Fibroblast of skin of right biceps (primary cell): ENCODE data around the gene WDR73.
"Not testable (repeated sequence)": the region's sequence is repeated elsewhere in the genome, so short reads cannot be mapped to it uniquely, and the experiment has no call there.

Source experiments
- DNase-seq: peaks from one replicate; pipeline ENCODE4 v3.0.0-alpha.2; 2013

The WDR73 gene

GRCh38 chr15:84653910-84654688, at the start of gene WDR73:
WDR73 (minus strand) TSS chr15:84654283; CDS start chr15:84654274, 9 bp downstream.
- peak; percentile 94 for DNase-seq

- DNase-seq, result no peak
Observed at GRCh38 chr15:84703808-84704207, 49.7 kb upstream of the WDR73 start.

GRCh38 chr15:84702961-84703482, 48.9 kb upstream of the WDR73 start:
- DNase-seq, result no peak

GRCh38 chr15:84699538-84700191, 45.6 kb upstream of the WDR73 start:
- no peak for DNase-seq

- DNase-seq, result no peak
Observed at GRCh38 chr15:84697236-84697990, 43.3 kb upstream of the WDR73 start.

GRCh38 chr15:84696757-84697156, 42.7 kb upstream of the WDR73 start:
- no peak for DNase-seq

- DNase-seq, result no peak
Observed at GRCh38 chr15:84690342-84690741, 36.3 kb upstream of the WDR73 start.

- DNase-seq, result no peak
Observed at GRCh38 chr15:84689858-84690257, 35.8 kb upstream of the WDR73 start.

GRCh38 chr15:84686446-84686845, 32.4 kb upstream of the WDR73 start:
- not testable (repeated sequence) for DNase-seq

GRCh38 chr15:84685304-84685703, 31.2 kb upstream of the WDR73 start:
- DNase-seq, result peak; percentile 83

GRCh38 chr15:84684092-84684491, 30.0 kb upstream of the WDR73 start:
- peak; percentile 28 for DNase-seq

- DNase-seq, result no peak
Observed at GRCh38 chr15:84681831-84682230, 27.7 kb upstream of the WDR73 start.

GRCh38 chr15:84671211-84671610, 17.1 kb upstream of the WDR73 start:
- DNase-seq, result peak; percentile 82

GRCh38 chr15:84669726-84670125, 15.6 kb upstream of the WDR73 start:
- peak; percentile 64 for DNase-seq

- DNase-seq, result no peak
Observed at GRCh38 chr15:84668221-84668982, 14.3 kb upstream of the WDR73 start.

- DNase-seq, result no peak
Observed at GRCh38 chr15:84666373-84666772, 12.3 kb upstream of the WDR73 start.

GRCh38 chr15:84661001-84661400, 6.9 kb upstream of the WDR73 start:
- DNase-seq, result no peak

- no peak for DNase-seq
Observed at GRCh38 chr15:84659904-84660781, 6.1 kb upstream of the WDR73 start.

- DNase-seq, result no peak
Observed at GRCh38 chr15:84658788-84659411, 4.8 kb upstream of the WDR73 start.

- peak; percentile 78 for DNase-seq
Observed at GRCh38 chr15:84658080-84658787, 4.2 kb upstream of the WDR73 start, which contains the start of gene NMB. NMB (minus strand) TSS chr15:84658199; CDS start chr15:84658152, 47 bp downstream.
